GM12891 (cell line): Measurements from ENCODE around the gene CALM3.

ENCODE experiments used
- POLR2A ChIP-seq: IDR thresholded peaks from 2 replicates; pipeline ENCODE4 v1.6.1; 2011; ENCODE audit warnings: low read depth, low read length, control low read depth
- POLR2AphosphoS5 ChIP-seq: IDR thresholded peaks from 2 replicates; pipeline ENCODE4 v1.6.1; 2011; ENCODE audit warnings: low read depth, low read length, control low read depth
- POU2F2 ChIP-seq: IDR thresholded peaks from 2 replicates; pipeline ENCODE4 v1.6.1; 2011; ENCODE audit warnings: low read depth, mild to moderate bottlenecking, control low read depth, low read length, moderate library complexity
- SPI1 ChIP-seq: IDR thresholded peaks from 2 replicates; pipeline ENCODE4 v1.6.1; 2011; ENCODE audit warnings: low read depth, low read length, control low read depth
- TAF1 ChIP-seq: IDR thresholded peaks from 2 replicates; pipeline ENCODE4 v1.6.1; 2011; ENCODE audit warnings: low read depth, low read length, control low read depth

DNA sequence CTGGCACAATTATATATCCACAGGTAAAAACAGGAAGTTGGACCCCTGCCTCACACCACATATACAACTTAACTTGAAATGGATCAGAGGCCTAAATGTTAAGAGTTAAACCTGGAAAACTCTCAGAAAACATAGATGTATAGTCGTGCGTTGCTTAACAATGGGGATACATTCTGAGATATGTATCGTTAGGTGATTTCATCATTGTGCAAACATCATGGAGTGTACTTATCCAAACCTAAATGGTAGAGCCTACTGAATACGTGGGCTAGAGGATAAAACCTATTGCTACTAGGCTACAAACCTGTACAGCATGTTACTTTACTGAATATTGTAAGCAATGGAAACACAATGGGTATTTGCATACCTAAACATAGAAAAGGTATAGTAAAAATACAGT is 14.8 kb upstream of the CALM3 start:
- TF ChIP-seq POLR2A (no peak), TAF1 (no peak), POLR2AphosphoS5 (no peak), POU2F2 (no peak), SPI1 (no peak)
